MV-4-11 (cell line): ENCODE measurements around the gene MRPL11.

Source experiments
- DNase-seq: peaks from one replicate; lab custom pipeline; 2025; lab: John Stamatoyannopoulos, UW

Gene MRPL11

GRCh38 chr11:66438504-66439466 lies at the start of gene MRPL11:
TSS of gene MRPL11 (minus strand) at chr11:66438848. CDS start at chr11:66438754, 94 bp downstream.
- peak; percentile 91 for DNase-seq

- DNase-seq: no peak
Measured at GRCh38 chr11:66484806-66485380, 46.2 kb upstream of the MRPL11 start.

DNA sequence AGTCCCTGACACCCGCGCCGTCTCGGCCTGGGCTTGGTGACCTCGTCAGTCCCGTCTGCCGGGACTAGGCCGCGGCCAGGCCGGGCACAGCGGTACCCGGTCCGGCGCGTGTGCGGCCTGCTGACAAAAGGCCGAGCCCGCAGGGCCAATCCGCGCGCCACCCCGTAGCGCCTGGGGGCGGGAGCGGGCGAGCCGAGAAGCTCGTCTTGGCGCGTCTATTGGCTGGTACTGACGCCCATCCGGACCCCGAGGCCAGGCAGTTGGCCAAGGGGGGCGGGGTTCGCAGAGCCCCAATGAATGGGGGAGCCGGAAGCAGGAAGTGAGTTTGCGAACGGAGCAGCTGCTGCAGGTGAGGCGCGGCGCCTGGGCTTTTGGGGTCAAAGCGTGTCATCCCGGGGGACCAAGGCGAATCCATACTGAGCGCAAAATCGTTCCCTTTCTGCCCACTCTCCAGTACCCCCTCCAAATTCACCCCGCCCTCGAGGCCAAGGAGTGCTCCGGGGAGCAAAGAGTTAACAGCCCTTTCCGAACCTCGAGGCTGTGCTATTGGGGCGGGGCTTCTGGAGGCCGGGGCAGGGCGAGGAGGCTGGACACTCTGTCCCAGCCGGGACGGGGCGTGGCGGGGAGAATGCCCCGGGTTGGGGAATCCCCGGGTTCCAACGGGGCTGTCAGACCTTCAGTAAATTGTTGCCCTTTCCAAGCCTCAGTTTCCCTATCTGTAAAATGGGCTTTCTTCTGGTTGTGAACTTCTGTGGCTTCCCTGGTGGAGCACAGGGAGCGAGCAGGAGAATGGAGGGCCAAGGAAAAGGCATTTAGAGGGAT lies 41.7 kb upstream of the MRPL11 start, which contains the start of gene DPP3:
DPP3 (plus strand) TSS at position 318 of the 822 bp plus-strand sequence. CDS start 1,767 bp downstream, outside the sequence.
- DNase-seq: peak; percentile 96

DNA sequence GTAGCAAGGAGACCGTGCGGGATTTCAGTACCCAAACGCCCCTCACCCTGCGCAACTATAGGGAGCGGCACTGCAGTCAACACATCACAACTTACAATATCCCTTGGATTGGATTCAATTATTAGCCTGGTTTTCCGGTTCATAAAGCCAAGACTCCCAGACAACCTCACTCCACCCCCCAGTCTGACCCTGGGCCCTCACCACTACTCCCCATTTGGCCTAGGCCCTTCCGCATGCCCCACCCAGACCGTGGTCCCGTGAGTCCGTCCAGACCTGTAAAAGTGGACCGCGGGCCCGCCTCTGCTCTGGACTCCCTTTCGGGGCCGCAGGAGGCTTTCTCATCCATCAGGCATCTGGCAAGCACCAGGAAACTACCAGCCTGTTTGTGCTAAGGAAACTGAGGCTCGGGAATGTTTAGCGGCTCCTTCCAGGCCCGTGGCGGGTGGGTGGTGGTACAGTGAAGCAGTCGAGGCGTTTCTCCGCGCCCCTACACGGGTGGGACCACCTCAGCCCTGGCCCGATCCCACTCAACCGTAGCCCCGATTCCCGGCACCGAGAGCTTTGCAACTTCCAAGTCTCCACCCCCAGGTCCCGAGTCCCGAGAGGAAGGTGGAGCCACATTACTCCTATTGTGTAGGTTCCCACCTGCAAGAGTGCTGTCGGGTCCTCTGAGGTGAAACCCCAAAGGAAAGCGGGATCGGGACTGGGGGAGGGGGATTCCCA lies 40.9 kb upstream of the MRPL11 start:
- no peak for DNase-seq

DNA sequence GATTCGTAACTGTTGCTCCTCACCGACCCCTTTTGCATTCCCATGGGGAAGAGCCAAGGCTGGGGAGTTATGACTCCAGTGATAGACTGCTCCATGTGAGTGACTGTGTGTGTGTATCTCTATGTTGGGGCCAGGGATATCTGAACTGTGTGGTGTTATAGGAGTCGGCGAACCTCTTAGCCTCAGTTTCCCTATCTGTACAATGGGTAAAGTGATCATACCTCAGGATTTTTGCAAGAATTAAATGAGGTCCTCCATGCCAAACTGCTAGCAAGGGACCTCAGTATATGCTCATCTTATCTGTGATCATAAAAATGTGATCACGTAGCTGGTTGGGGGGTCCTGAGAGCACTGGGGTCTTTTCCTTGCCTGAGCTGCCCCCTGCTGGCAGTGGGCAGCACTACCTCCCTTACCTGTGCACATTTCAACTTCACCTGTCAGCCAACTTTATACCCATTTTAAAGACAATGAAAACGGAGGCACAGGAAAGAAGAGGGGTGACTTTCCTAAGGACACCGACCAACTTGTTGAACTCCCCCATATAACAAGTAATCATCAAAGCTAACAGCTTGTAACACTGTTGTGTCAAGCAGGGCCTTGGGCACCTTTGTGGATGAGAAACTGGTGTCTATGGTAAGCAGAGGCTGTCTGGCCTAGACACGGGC lies 40.2 kb upstream of the MRPL11 start:
- DNase-seq: no peak

- DNase-seq: no peak
Measured at GRCh38 chr11:66477263-66478201, 38.9 kb upstream of the MRPL11 start.

DNA sequence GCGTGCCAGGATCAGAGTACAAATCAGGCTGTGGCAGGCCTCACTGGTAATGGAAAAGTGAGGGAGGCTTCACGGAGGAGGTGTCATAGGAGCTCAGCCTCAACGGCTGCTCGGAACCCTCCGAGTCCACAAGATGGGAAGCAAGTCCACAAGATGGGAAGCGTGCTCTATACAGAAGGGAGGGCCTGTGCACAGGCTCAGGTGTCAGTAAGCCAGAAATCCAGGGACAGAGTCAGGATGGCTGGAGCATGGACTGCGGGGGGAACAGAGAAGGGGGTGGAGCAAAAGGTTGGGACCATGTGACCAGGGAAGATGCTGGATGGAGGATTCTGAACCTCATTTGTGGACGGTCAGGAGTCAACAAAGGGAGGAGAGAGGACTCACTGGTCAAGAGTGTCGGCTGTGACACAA lies 38.2 kb upstream of the MRPL11 start:
- no peak for DNase-seq

GRCh38 chr11:66476173-66476840 lies 37.7 kb upstream of the MRPL11 start:
- DNase-seq: no peak

GRCh38 chr11:66475349-66476172 lies 36.9 kb upstream of the MRPL11 start:
- DNase-seq: no peak

GRCh38 chr11:66473608-66474515 lies 35.2 kb upstream of the MRPL11 start:
- no peak for DNase-seq

- DNase-seq: no peak
Measured at GRCh38 chr11:66473167-66473566, 34.5 kb upstream of the MRPL11 start.

- no peak for DNase-seq
Measured at GRCh38 chr11:66472054-66472453, 33.4 kb upstream of the MRPL11 start.

DNA sequence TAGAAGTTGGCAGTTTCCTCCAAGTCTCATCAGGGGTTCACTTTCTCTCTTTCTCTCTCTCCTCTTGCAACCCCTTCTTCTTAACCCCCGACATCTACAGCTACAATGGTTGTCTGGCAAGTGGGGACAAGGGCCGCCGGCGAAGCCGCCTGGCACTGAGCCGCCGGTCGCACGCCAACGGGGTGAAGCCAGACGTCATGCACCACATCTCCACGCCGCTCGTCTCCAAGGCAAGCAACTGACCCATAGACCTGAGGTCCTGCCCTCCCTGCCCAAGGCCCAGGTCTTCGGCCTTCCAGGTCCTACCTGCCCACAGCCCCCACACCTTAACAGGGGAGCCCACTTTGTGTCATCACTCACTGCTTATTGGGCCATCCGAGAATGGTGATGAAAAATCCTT lies 32.5 kb upstream of the MRPL11 start:
- DNase-seq: no peak

GRCh38 chr11:66470015-66470414 lies 31.4 kb upstream of the MRPL11 start:
- peak; percentile 28 for DNase-seq

GRCh38 chr11:66469441-66469840 lies 30.8 kb upstream of the MRPL11 start:
- no peak for DNase-seq

GRCh38 chr11:66468691-66469090 lies 30.0 kb upstream of the MRPL11 start:
- DNase-seq: no peak

DNA sequence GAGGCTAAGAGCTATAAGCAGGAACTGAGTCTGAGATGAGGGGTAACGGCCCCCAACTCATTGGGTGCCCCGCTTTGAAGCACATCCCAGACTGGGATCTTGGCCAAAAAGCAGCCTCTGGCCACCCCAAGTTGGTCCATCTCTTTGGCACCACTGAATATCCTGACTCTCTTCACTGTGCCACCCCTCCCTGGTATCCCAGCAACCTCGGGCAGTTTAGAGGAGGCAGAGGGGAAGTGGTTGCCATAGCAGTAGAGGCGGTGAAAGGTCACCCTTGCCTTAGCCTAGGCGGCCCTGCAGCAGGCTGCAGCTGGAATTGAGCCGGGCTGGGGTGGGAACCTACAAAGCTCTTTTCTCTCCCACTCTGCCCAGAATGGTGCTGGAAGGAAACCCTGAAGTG lies 29.1 kb upstream of the MRPL11 start:
- peak; percentile 88 for DNase-seq
